Calu3 (cell line): ENCODE measurements around the gene BEST2. TPM values are rescaled to one million over a fixed set of nuclear protein-coding genes. Genes with fewer than 3 reads are reported as not detected.

Source experiments
- Bru-seq: library from RNA; stranded (reverse); fragments of 400-500 nt; gene quantifications from one replicate; lab custom pipeline; 2021; lab: Mats Ljungman, UMichigan
- BruChase-seq, 2 experiments: library from RNA; stranded (reverse); fragments of 400-500 nt; gene quantifications; one replicate each; lab custom pipeline; 2021; lab: Mats Ljungman, UMichigan
- BruUV-seq: library from RNA; stranded (reverse); fragments of 400-500 nt; replicated peaks from 2 replicates; lab custom pipeline; 2021; lab: Mats Ljungman, UMichigan
- CTCF ChIA-PET: fragments of 300-600 bp; sonication (Branson Sonifier 250); formaldehyde crosslinking; loops from one replicate; lab custom pipeline; 2022; ENCODE audit warnings: antibody characterized with exemption; lab: Charles Lee
- DNase-seq: peaks from one replicate; pipeline ENCODE4 v3.0.0; 2022
- H3K27ac Mint-ChIP-seq: one replicate; pipeline ENCODE4 v1.8.0; 2022; ENCODE audit warnings: mixed read lengths; ENCODE audit not compliant: unreplicated experiment
- H3K27me3 Mint-ChIP-seq: one replicate; pipeline ENCODE4 v1.8.0; 2022; ENCODE audit warnings: mixed read lengths; ENCODE audit not compliant: unreplicated experiment
- H3K36me3 Mint-ChIP-seq: one replicate; pipeline ENCODE4 v1.8.0; 2022; ENCODE audit warnings: mild to moderate bottlenecking, moderate library complexity, mixed read lengths; ENCODE audit not compliant: insufficient read depth, unreplicated experiment
- H3K4me1 Mint-ChIP-seq: one replicate; pipeline ENCODE4 v1.8.0; 2022; ENCODE audit warnings: mild to moderate bottlenecking, low read depth, mixed read lengths; ENCODE audit not compliant: unreplicated experiment
- H3K4me3 Mint-ChIP-seq: one replicate; pipeline ENCODE4 v1.8.0; 2022; ENCODE audit warnings: mild to moderate bottlenecking, low read depth, moderate library complexity, mixed read lengths; ENCODE audit not compliant: unreplicated experiment
- H3K9me3 Mint-ChIP-seq: one replicate; pipeline ENCODE4 v1.8.0; 2022; ENCODE audit warnings: low read depth, mixed read lengths; ENCODE audit not compliant: unreplicated experiment
- intact Hi-C: fragments of 100-400 bp; cut with micrococcal nuclease; formaldehyde crosslinking; loops from one replicate; pipeline ENCODE4 v1.10.0; 2022; ENCODE audit not compliant: unreplicated experiment
- long read RNA-seq: library from polyadenylated mRNA; stranded (forward); transcript quantifications from one replicate; pipeline ENCODE4 v2.0.0, GENCODE V29; 2022
- total RNA-seq: library from RNA; stranded (reverse); gene quantifications from 2 replicates; pipeline ENCODE4 v1.2.3, GENCODE V29; 2022
- TF ChIP-seq, protein P1 (sequence below): fragments of 200-600 bp; IDR thresholded peaks from one replicate; pipeline ENCODE4 v1.8.0; 2022; ENCODE audit warnings: antibody characterized with exemption; ENCODE audit not compliant: unreplicated experiment

BEST2 gene
- not detected in 2 replicates for total RNA-seq
- Bru-seq, nascent RNA, result not detected
- not detected for BruChase-seq, experiment 1, labeled RNA remaining after a 6-hour chase
- percentile 10 among the genes with signal in this experiment for BruChase-seq, experiment 2, labeled RNA remaining after a 2-hour chase
- long read RNA-seq, result 0 reads

DNA sequence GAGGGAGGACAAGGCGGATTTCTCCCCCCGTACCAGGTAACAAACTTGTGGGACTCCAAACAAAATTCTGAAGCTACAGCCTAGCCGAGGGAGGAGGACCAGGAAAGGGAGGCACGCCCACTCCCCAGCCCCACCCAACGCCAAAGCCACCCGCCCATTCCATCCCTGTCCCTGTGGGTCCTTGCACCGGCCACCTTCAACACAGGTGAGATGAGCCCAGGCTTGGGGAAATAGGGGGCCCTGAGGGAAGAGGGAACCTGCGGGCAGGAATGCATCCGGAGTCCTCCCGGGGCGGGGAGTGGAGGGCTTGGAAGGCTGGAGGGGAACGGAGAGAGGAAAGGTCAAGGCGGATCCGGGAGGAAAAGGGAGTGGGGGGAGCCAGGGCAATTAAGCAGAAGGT is at the start of gene BEST2:
Gene BEST2 (plus strand): TSS at position 157 of the 400 bp plus-strand sequence. CDS start 802 bp downstream, outside the sequence.
- Mint-ChIP-seq H3K27me3 (peaks cover 49% of the 10 kb centered on the region), H3K9me3 (peaks cover 3% of the 10 kb centered on the region), H3K27ac (no peak within 1 kb of the TSS), H3K36me3 (peaks cover 20% of the 10 kb centered on the region), H3K4me3 (no peak within 1 kb of the TSS), H3K4me1 (peaks cover 16% of the 10 kb centered on the region)
- TF ChIP-seq, protein P1, sequence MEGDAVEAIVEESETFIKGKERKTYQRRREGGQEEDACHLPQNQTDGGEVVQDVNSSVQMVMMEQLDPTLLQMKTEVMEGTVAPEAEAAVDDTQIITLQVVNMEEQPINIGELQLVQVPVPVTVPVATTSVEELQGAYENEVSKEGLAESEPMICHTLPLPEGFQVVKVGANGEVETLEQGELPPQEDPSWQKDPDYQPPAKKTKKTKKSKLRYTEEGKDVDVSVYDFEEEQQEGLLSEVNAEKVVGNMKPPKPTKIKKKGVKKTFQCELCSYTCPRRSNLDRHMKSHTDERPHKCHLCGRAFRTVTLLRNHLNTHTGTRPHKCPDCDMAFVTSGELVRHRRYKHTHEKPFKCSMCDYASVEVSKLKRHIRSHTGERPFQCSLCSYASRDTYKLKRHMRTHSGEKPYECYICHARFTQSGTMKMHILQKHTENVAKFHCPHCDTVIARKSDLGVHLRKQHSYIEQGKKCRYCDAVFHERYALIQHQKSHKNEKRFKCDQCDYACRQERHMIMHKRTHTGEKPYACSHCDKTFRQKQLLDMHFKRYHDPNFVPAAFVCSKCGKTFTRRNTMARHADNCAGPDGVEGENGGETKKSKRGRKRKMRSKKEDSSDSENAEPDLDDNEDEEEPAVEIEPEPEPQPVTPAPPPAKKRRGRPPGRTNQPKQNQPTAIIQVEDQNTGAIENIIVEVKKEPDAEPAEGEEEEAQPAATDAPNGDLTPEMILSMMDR, result no peak
- CTCF ChIA-PET, result no interaction called here
- DNase-seq, result no peak
- BruUV-seq, result no TSS peak
- intact Hi-C loops, result no loop called here

DNA sequence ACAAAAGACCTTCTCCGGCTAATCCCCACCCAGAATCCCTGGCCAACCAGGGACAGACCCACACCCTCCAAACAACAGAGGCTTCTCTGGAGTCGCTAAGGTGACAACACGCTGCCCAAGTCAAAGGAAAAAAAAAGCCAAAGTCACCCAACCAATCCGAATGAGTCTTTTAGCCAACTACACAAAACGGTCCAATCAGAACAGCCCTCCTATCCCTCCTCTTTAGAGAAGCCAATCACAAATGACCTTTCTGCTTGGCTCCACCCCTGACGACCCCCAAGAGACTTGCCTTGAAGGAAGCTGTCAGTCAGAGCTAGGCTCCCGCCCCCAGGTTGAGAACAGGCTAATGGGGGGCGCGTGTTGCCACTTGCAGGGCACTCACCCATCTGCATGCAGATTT is 48.5 kb upstream of the BEST2 start:
- no peak for DNase-seq
- peaks cover 34% of the 10 kb centered on the region for H3K36me3 Mint-ChIP-seq
- H3K4me1 Mint-ChIP-seq, result no peaks in the 10 kb centered on the region
- intact Hi-C loops, result no loop called here
- H3K27me3 Mint-ChIP-seq, result no peaks in the 10 kb centered on the region
- H3K9me3 Mint-ChIP-seq, result no peaks in the 10 kb centered on the region
- CTCF ChIA-PET, result no interaction called here
- H3K4me3 Mint-ChIP-seq, result no peak overlapping the region
- TF ChIP-seq, protein P1, result no peak
- BruUV-seq, result no TSS peak
- H3K27ac Mint-ChIP-seq, result no peak overlapping the region

DNA sequence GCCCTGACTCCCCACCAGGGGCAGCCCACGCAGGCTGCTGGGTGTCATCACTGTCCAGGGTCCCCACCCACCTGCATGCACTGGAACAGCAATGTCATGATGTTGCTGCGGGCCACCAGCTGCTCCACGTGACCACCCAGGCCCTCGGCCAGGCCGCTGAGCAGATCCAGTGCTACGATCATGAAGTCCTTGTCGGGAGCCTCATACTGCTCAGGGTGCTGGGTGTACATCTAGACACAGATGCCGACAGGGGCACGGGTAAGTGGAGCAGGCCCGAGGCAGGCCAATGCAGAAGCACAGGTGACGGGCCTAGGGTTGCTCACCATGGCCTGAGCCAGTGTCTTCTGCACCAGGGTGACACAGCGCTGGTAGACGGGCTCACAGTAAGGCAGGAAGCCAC is 46.4 kb upstream of the BEST2 start:
- H3K36me3 Mint-ChIP-seq, result peaks cover 41% of the 10 kb centered on the region
- DNase-seq, result no peak
- no TSS peak for BruUV-seq
- H3K4me1 Mint-ChIP-seq, result no peaks in the 10 kb centered on the region
- H3K9me3 Mint-ChIP-seq, result no peaks in the 10 kb centered on the region
- TF ChIP-seq, protein P1, result no peak
- intact Hi-C loops, result no loop called here
- no peak overlapping the region for H3K27ac Mint-ChIP-seq
- H3K4me3 Mint-ChIP-seq, result no peak overlapping the region
- no peaks in the 10 kb centered on the region for H3K27me3 Mint-ChIP-seq
- CTCF ChIA-PET, result no interaction called here

DNA sequence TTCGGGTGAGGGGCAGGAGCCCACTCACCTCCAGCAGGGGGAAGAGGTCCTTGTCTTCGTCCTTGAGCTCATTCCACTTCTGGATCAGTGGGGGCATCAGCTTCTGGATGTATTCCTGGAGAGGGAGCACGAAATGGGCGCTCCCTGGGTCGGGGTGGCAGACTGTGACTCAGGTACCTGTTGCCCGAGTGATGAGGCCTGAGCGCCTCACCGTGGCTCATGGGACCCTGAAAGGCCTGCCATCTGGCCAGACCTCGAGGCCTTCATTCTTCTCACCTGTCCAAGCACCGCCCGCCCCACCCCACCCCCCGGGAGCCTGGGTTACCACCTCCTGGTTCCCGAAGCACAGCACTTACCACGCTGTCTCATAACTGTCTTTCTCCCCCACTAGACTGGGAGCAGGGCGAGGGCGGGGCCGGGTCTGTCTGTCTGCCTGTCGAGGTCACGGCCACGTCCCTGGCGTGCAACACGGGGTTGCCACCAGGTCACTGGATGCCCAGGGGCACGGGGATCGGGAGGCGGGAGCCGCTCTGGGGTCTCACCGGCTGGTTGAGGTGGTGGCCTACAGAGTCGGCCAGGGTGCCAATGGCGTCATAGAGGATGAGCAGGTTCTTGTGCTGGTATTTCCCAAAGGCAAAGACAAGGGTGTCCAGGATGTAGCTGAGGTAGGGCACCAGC is 45.8 kb upstream of the BEST2 start:
- BruUV-seq, result no TSS peak
- CTCF ChIA-PET, result no interaction called here
- Mint-ChIP-seq H3K36me3 (peaks cover 45% of the 10 kb centered on the region), H3K9me3 (no peaks in the 10 kb centered on the region), H3K27ac (no peak overlapping the region), H3K27me3 (no peaks in the 10 kb centered on the region), H3K4me1 (no peaks in the 10 kb centered on the region), H3K4me3 (no peak overlapping the region)
- intact Hi-C loops, result no loop called here
- TF ChIP-seq, protein P1, result no peak
- no peak for DNase-seq
